Neural cell (in vitro differentiated cells): Measurements from ENCODE around the gene OAT. TPM values are rescaled to one million over a fixed set of nuclear protein-coding genes. Genes with fewer than 3 reads are reported as not detected.

Experiments used
- H2AFZ ChIP-seq: fragments of 200-600, 300-800 bp; sonication (generic), shearing (Covaris generic); 2 replicates; pipeline ENCODE4 v1.6.0; 2014; ENCODE audit warnings: low read depth, mild to moderate bottlenecking, antibody characterized with exemption, low read length, moderate library complexity
- H3F3A ChIP-seq: fragments of 200-600 bp; shearing (Covaris generic); 2 replicates; pipeline ENCODE4 v1.6.1; 2016; ENCODE audit warnings: mild to moderate bottlenecking, moderate library complexity, mixed read lengths, antibody characterized with exemption, low read length; ENCODE audit not compliant: insufficient read depth, poor library complexity, severe bottlenecking
- H3K27ac ChIP-seq: fragments of 200-600, 300-800 bp; sonication (generic), shearing (Covaris generic); 2 replicates; pipeline ENCODE4 v1.5.1; 2014; ENCODE audit warnings: mild to moderate bottlenecking, low read length, moderate library complexity
- H3K27me3 ChIP-seq: fragments of 300-800, 200-600 bp; sonication (generic), shearing (Covaris generic); 2 replicates; pipeline ENCODE4 v1.6.0; 2014; ENCODE audit warnings: mild to moderate bottlenecking, low read depth, low read length, moderate library complexity; ENCODE audit not compliant: insufficient read depth
- H3K36me3 ChIP-seq: fragments of 300-800, 200-600 bp; sonication (generic), shearing (Covaris generic); 2 replicates; pipeline ENCODE4 v1.5.1; 2014; ENCODE audit warnings: mild to moderate bottlenecking, antibody characterized with exemption, low read length, moderate library complexity; ENCODE audit not compliant: insufficient read depth
- H3K4me2 ChIP-seq: fragments of 300-800, 200-600 bp; sonication (generic), shearing (Covaris generic); 2 replicates; pipeline ENCODE4 v1.6.0; 2014; ENCODE audit warnings: mild to moderate bottlenecking, low read length
- H3K4me3 ChIP-seq: fragments of 300-800, 200-600 bp; sonication (generic), shearing (Covaris generic); 2 replicates; pipeline ENCODE4 v1.5.1; 2014; ENCODE audit warnings: mild to moderate bottlenecking, low read length, moderate library complexity
- H3K79me2 ChIP-seq: fragments of 200-600 bp; shearing (Covaris generic); replicated peaks from 2 replicates; pipeline ENCODE4 v1.6.0; 2014; ENCODE audit warnings: mild to moderate bottlenecking, low read length, moderate library complexity; ENCODE audit not compliant: insufficient read depth
- H3K9ac ChIP-seq: fragments of 300-800, 200-600 bp; sonication (generic), shearing (Covaris generic); 2 replicates; pipeline ENCODE4 v1.6.1; 2016; ENCODE audit warnings: mild to moderate bottlenecking, low read length, mixed read lengths
- H3K9me2 ChIP-seq: fragments of 200-600 bp; shearing (Covaris generic); 2 replicates; pipeline ENCODE4 v1.6.1; 2016; ENCODE audit warnings: mild to moderate bottlenecking, low read length, mixed read lengths; ENCODE audit not compliant: insufficient read depth
- H3K9me3 ChIP-seq: fragments of 200-600, 300-800 bp; sonication (generic), shearing (Covaris generic); 2 replicates; pipeline ENCODE4 v1.6.1; 2016; ENCODE audit warnings: mild to moderate bottlenecking, mixed run types, low read length, moderate library complexity, mixed read lengths
- H4K20me1 ChIP-seq: fragments of 200-600 bp; shearing (Covaris generic); 2 replicates; pipeline ENCODE4 v1.6.1; 2016; ENCODE audit warnings: mild to moderate bottlenecking, mixed run types; ENCODE audit not compliant: insufficient read depth
- EP300 ChIP-seq: fragments of 450-650 bp; conservative IDR thresholded peaks from 2 replicates; pipeline ENCODE4 v1.6.1; 2014; ENCODE audit warnings: antibody characterized with exemption, mild to moderate bottlenecking, moderate library complexity; ENCODE audit not compliant: poor library complexity, severe bottlenecking
- EZH2 ChIP-seq: fragments of 200-600, 300-800 bp; shearing (Covaris generic), sonication (generic); IDR thresholded peaks from 2 replicates; pipeline ENCODE4 v1.6.1; 2014; ENCODE audit warnings: antibody characterized with exemption, low read length, borderline replicate concordance, mild to moderate bottlenecking; ENCODE audit not compliant: insufficient read depth, poor library complexity, severe bottlenecking
- MXI1 ChIP-seq: fragments of 450-650 bp; conservative IDR thresholded peaks from 2 replicates; pipeline ENCODE4 v1.6.1; 2014; ENCODE audit warnings: antibody characterized with exemption, mild to moderate bottlenecking; ENCODE audit not compliant: poor library complexity, severe bottlenecking
- POLR2AphosphoS5 ChIP-seq: IDR thresholded peaks from 2 replicates; pipeline ENCODE4 v1.6.1; 2012
- RAD21 ChIP-seq: fragments of 450-650 bp; conservative IDR thresholded peaks from 2 replicates; pipeline ENCODE4 v1.6.1; 2014; ENCODE audit warnings: antibody characterized with exemption, mild to moderate bottlenecking, moderate library complexity
- SMC3 ChIP-seq: fragments of 450-650 bp; conservative IDR thresholded peaks from 2 replicates; pipeline ENCODE4 v1.6.1; 2014; ENCODE audit warnings: antibody characterized with exemption, mild to moderate bottlenecking, moderate library complexity; ENCODE audit not compliant: poor library complexity
- TAF1 ChIP-seq: IDR thresholded peaks from 2 replicates; pipeline ENCODE4 v1.6.1; 2012; ENCODE audit warnings: low read depth
- polyA plus RNA-seq: library from polyadenylated mRNA; depleted of rRNA; stranded (reverse); fragments of >200 nt; gene quantifications from 2 replicates; pipeline ENCODE4 v1.2.3, GENCODE V29; 2014
- TF ChIP-seq, protein P1 (sequence below): fragments of 450-650 bp; IDR thresholded peaks from 2 replicates; pipeline ENCODE4 v1.5.1; 2014; ENCODE audit warnings: antibody characterized with exemption, mild to moderate bottlenecking, moderate library complexity; ENCODE audit not compliant: poor library complexity, severe bottlenecking
- TF ChIP-seq, protein P2 (sequence below): IDR thresholded peaks from 2 replicates; pipeline ENCODE4 v1.6.1; 2012; ENCODE audit warnings: borderline replicate concordance

Gene OAT
- polyA plus RNA-seq, 1 donor from 2014 or later, result 132 TPM

DNA sequence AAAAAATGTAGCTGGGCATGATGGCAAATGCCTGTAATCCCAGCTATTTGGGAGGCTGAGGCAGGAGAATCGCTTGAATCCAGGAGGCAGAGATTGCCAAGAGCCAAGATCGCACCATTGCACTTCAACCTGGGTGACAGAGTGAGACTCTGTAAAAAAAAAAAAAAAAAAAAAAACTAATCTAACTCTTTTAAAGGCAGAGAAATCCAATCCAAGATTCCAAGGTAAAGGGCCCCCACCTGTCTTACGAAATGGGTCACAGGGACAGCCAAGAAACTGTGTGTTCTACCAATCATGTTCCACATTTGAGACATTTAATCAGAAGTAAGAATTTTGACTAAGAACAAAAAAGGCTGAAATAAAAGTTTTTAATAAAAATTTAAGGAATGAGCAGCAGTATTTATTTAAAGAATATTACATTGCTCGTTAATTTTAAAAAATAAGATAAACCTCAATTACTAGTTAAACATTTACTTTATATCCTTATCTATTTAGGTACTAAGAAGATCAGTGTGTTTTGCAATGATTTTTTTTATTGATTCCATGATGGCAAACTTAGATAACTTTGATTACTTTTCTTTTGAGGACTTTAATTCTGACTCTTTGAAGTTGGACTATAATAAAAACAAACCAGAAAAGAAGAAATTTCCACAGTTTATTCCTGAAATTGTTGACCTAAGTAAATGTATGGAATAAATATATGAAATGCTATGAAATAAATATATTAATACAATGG lies 6.7 kb upstream of the OAT start:
- no peaks in the 10 kb centered on the region for H3K36me3 ChIP-seq
- H3F3A ChIP-seq, result no peaks in the 10 kb centered on the region
- no peak overlapping the region for H2AFZ ChIP-seq
- TF ChIP-seq EZH2 (no peak), EP300 (no peak), POLR2AphosphoS5 (no peak), TAF1 (no peak), RAD21 (no peak), SMC3 (no peak), MXI1 (no peak)
- TF ChIP-seq, protein P1, sequence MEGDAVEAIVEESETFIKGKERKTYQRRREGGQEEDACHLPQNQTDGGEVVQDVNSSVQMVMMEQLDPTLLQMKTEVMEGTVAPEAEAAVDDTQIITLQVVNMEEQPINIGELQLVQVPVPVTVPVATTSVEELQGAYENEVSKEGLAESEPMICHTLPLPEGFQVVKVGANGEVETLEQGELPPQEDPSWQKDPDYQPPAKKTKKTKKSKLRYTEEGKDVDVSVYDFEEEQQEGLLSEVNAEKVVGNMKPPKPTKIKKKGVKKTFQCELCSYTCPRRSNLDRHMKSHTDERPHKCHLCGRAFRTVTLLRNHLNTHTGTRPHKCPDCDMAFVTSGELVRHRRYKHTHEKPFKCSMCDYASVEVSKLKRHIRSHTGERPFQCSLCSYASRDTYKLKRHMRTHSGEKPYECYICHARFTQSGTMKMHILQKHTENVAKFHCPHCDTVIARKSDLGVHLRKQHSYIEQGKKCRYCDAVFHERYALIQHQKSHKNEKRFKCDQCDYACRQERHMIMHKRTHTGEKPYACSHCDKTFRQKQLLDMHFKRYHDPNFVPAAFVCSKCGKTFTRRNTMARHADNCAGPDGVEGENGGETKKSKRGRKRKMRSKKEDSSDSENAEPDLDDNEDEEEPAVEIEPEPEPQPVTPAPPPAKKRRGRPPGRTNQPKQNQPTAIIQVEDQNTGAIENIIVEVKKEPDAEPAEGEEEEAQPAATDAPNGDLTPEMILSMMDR, result no peak
- TF ChIP-seq, protein P2, sequence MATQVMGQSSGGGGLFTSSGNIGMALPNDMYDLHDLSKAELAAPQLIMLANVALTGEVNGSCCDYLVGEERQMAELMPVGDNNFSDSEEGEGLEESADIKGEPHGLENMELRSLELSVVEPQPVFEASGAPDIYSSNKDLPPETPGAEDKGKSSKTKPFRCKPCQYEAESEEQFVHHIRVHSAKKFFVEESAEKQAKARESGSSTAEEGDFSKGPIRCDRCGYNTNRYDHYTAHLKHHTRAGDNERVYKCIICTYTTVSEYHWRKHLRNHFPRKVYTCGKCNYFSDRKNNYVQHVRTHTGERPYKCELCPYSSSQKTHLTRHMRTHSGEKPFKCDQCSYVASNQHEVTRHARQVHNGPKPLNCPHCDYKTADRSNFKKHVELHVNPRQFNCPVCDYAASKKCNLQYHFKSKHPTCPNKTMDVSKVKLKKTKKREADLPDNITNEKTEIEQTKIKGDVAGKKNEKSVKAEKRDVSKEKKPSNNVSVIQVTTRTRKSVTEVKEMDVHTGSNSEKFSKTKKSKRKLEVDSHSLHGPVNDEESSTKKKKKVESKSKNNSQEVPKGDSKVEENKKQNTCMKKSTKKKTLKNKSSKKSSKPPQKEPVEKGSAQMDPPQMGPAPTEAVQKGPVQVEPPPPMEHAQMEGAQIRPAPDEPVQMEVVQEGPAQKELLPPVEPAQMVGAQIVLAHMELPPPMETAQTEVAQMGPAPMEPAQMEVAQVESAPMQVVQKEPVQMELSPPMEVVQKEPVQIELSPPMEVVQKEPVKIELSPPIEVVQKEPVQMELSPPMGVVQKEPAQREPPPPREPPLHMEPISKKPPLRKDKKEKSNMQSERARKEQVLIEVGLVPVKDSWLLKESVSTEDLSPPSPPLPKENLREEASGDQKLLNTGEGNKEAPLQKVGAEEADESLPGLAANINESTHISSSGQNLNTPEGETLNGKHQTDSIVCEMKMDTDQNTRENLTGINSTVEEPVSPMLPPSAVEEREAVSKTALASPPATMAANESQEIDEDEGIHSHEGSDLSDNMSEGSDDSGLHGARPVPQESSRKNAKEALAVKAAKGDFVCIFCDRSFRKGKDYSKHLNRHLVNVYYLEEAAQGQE, result no peak
- H3K79me2 ChIP-seq, result no peaks in the 10 kb centered on the region
- H3K4me3 ChIP-seq, result no peak overlapping the region
- no peak overlapping the region for H3K27ac ChIP-seq
- no peaks in the 10 kb centered on the region for H3K9me2 ChIP-seq
- peaks cover 4% of the 10 kb centered on the region for H3K27me3 ChIP-seq
- H3K9me3 ChIP-seq, result no peaks in the 10 kb centered on the region
- H3K4me2 ChIP-seq, result no peak overlapping the region
- H3K9ac ChIP-seq, result no peak overlapping the region
- no peaks in the 10 kb centered on the region for H4K20me1 ChIP-seq

DNA sequence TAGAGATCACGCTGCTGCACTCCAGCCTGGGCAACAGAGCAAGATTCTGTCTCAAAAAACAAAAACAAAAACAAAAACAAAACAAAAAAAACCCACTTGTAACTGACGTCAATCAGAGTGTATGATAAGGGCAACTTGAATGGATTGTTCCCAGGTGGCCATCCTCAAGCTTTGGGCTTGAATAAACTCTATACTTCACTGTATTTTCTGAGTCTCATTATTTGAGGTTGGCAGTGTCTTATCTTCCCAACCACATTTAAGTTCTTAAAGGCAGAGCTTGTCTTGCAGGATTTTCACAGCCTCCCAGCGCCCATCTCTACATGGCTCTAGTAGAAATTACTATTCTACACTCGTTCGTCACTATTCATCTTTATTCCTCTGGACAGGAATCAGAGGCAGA lies 5.1 kb upstream of the OAT start:
- Histone ChIP-seq H2AFZ (no peak overlapping the region), H4K20me1 (no peaks in the 10 kb centered on the region), H3K9me3 (no peaks in the 10 kb centered on the region), H3K9ac (no peak overlapping the region), H3F3A (no peaks in the 10 kb centered on the region), H3K36me3 (no peaks in the 10 kb centered on the region), H3K27me3 (peaks cover 8% of the 10 kb centered on the region), H3K9me2 (no peaks in the 10 kb centered on the region), H3K4me3 (no peak overlapping the region), H3K27ac (no peak overlapping the region), H3K79me2 (no peaks in the 10 kb centered on the region), H3K4me2 (no peak overlapping the region)
- TF ChIP-seq EP300 (no peak), RAD21 (no peak), SMC3 (no peak), TAF1 (no peak), POLR2AphosphoS5 (no peak), MXI1 (no peak), EZH2 (no peak)
- TF ChIP-seq, protein P1, result no peak
- TF ChIP-seq, protein P2, result no peak
